ENCODE measurements around the gene SYTL2. TPM values are rescaled to one million over a fixed set of nuclear protein-coding genes. Genes with fewer than 3 reads are reported as not detected.

SYTL2 gene
- total RNA-seq, 4 donors from 2014 or later: 14.3 to 27.7 (median 20.9) TPM

- TF ChIP-seq, protein P1, sequence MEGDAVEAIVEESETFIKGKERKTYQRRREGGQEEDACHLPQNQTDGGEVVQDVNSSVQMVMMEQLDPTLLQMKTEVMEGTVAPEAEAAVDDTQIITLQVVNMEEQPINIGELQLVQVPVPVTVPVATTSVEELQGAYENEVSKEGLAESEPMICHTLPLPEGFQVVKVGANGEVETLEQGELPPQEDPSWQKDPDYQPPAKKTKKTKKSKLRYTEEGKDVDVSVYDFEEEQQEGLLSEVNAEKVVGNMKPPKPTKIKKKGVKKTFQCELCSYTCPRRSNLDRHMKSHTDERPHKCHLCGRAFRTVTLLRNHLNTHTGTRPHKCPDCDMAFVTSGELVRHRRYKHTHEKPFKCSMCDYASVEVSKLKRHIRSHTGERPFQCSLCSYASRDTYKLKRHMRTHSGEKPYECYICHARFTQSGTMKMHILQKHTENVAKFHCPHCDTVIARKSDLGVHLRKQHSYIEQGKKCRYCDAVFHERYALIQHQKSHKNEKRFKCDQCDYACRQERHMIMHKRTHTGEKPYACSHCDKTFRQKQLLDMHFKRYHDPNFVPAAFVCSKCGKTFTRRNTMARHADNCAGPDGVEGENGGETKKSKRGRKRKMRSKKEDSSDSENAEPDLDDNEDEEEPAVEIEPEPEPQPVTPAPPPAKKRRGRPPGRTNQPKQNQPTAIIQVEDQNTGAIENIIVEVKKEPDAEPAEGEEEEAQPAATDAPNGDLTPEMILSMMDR (IDR thresholded peaks at IDR 0.05; ENCODE audit: low read depth): no peak
Observed at GRCh38 chr11:85831050-85831449, 20.1 kb upstream of the SYTL2 start.

- TF ChIP-seq, protein P1 (IDR thresholded peaks at IDR 0.05; ENCODE audit: low read depth): no peak
Observed at GRCh38 chr11:85829172-85829571, 18.2 kb upstream of the SYTL2 start.

GRCh38 chr11:85828640-85828978 is 17.7 kb upstream of the SYTL2 start:
- TF ChIP-seq, protein P1 (IDR thresholded peaks at IDR 0.05; ENCODE audit: low read depth): no peak

GRCh38 chr11:85827748-85828639 is 17.1 kb upstream of the SYTL2 start:
- TF ChIP-seq, protein P1 (IDR thresholded peaks at IDR 0.05; ENCODE audit: low read depth): no peak

- TF ChIP-seq, protein P1 (IDR thresholded peaks at IDR 0.05; ENCODE audit: low read depth): no peak
Observed at GRCh38 chr11:85826116-85826855, 15.3 kb upstream of the SYTL2 start.

DNA sequence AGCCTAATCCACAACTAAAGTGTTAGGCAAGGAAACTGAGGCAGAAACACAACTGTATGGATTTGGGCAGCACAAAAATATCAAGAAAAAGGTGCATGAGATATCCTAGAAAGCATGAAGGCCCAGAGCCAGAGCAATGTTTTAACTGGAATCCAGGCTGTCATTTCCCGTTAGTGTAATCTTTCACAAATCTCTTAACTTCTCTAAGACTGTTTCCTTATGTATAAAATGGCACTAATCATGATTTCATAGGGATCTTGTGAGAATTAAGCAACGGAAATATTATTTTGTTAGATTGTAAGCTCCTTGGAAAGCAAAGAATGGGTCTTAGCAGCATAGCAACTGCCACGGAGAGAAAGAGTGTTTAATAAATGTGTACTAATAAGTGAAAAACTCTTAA is 14.7 kb upstream of the SYTL2 start:
- TF ChIP-seq, protein P1 (IDR thresholded peaks at IDR 0.05; ENCODE audit: low read depth): no peak

GRCh38 chr11:85823816-85824215 is 12.9 kb upstream of the SYTL2 start:
- TF ChIP-seq, protein P1 (IDR thresholded peaks at IDR 0.05; ENCODE audit: low read depth): no peak

Measured in subcutaneous adipose tissue (tissue), 4 donors.